ENCODE measurements around the gene FAM111A. TPM values are rescaled to one million over a fixed set of nuclear protein-coding genes. Genes with fewer than 3 reads are reported as not detected.
"Not testable (repeated sequence)": the region's sequence is repeated elsewhere in the genome, so short reads cannot be mapped to it uniquely, and the experiment has no call there.

Gene FAM111A, protein sequence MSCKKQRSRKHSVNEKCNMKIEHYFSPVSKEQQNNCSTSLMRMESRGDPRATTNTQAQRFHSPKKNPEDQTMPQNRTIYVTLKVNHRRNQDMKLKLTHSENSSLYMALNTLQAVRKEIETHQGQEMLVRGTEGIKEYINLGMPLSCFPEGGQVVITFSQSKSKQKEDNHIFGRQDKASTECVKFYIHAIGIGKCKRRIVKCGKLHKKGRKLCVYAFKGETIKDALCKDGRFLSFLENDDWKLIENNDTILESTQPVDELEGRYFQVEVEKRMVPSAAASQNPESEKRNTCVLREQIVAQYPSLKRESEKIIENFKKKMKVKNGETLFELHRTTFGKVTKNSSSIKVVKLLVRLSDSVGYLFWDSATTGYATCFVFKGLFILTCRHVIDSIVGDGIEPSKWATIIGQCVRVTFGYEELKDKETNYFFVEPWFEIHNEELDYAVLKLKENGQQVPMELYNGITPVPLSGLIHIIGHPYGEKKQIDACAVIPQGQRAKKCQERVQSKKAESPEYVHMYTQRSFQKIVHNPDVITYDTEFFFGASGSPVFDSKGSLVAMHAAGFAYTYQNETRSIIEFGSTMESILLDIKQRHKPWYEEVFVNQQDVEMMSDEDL
- polyA plus RNA-seq (ENCODE audit: low read depth in 6 of 6) = 10 to 100 TPM; 32.9 to 61.6 (median 44.7) TPM

DNA sequence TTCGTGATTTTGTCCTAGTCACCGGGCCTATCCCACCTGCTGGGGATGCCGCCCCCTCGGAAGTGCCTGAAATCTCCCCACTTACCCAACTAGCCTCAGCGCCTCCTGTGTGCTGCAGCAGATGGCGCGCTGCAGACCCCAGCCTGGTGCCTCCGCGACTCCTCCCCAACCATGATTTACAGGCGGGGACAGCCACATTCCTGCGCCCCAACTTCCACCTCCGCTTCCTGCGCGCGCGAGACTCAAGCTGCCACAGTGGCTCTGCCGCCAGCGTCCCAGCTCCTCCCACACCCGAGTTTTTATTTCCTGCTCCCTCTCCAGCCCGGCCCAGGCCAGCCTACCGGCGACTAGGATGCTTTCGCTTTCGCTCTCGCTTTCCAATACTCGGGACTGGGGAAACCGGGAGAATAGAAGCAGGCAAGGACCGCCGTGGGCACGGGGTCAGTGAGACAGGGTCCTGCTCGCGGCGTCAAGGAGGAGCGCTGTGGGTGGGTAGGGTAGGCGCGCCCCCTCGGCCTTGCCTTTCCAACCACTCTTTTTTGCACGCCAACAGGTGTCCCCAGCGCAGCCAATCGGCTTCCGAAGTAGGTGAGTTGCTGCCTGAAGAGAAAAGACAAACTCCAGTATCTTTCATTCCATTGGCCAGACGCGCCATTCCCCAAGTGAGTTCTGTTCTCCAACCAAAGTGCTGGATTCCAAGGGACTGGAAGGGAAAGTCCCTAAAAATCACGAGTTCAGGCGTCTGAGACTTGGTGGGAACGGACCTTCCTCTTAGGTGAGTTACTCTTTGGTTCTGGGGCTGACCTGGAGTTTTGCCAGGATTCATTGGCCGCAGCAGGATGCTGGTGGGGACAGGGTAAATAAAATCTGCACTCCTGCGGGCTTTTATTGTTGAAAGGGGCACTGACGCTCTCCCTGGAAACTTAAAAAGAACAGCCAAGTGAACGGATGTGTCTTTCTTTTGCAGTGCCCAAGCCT is at the start of gene FAM111A:
TSS of gene FAM111A (plus strand) at position 327 of the 978 bp plus-strand sequence. CDS start 6,017 bp downstream, outside the sequence.
- no peaks in the 10 kb centered on the region for H3K9me3 Mint-ChIP-seq
- H3K4me1 Mint-ChIP-seq = peaks cover 55 to 63% (median 58%) of the 10 kb centered on the region in 3 donors
- peak within 1 kb of the TSS; percentile 93 to 99 (median 98) for H3K4me3 Mint-ChIP-seq
- ATAC-seq (ENCODE audit: low read depth in 2 of 2) (peak; percentile 73 to 75), DNase-seq (peak; percentile 83)
- peaks cover 0 to 8% of the 10 kb centered on the region in 2 donors for H3K36me3 Mint-ChIP-seq
- peak within 1 kb of the TSS; percentile 92 to 99 (median 97) for H3K27ac Mint-ChIP-seq
- H3K27me3 Mint-ChIP-seq = no peaks in the 10 kb centered on the region

GRCh38 chr11:59093576-59093975 is 49.1 kb upstream of the FAM111A start:
- Mint-ChIP-seq H3K4me1 (peaks cover 66 to 83% (median 78%) of the 10 kb centered on the region in 3 donors), H3K4me3 (peak overlapping the region in 3 of 8 donors; percentile 10 to 44 (median 20)), H3K36me3 (peaks cover 26 to 29% of the 10 kb centered on the region in 2 donors), H3K27ac (peak overlapping the region in 4 of 6 donors; percentile 6 to 91 (median 88))
- DNase-seq; H3K9me3 Mint-ChIP-seq; ATAC-seq (ENCODE audit: low read depth in 2 of 2); H3K27me3 Mint-ChIP-seq: not testable (repeated sequence)

GRCh38 chr11:59095225-59095624 is 47.4 kb upstream of the FAM111A start:
- H3K9me3 Mint-ChIP-seq, H3K27me3 Mint-ChIP-seq: not testable (repeated sequence)
- H3K4me1 Mint-ChIP-seq = peaks cover 67 to 84% (median 83%) of the 10 kb centered on the region in 3 donors
- H3K4me3 Mint-ChIP-seq = peak overlapping the region; percentile 11 to 91 (median 60)
- ATAC-seq (ENCODE audit: low read depth in 2 of 2) (peak; percentile 91 to 94), DNase-seq (peak; percentile 69)
- H3K36me3 Mint-ChIP-seq = peaks cover 29% of the 10 kb centered on the region in 2 donors
- peak overlapping the region; percentile 88 to 96 (median 94) for H3K27ac Mint-ChIP-seq

- Mint-ChIP-seq H3K27ac (peak overlapping the region; percentile 88 to 96 (median 94)), H3K4me3 (peak overlapping the region; percentile 1 to 91 (median 70)), H3K4me1 (peaks cover 72 to 89% (median 87%) of the 10 kb centered on the region in 3 donors), H3K36me3 (peaks cover 29% of the 10 kb centered on the region in 2 donors)
- not testable (repeated sequence) for DNase-seq; ATAC-seq (ENCODE audit: low read depth in 2 of 2); H3K27me3 Mint-ChIP-seq; H3K9me3 Mint-ChIP-seq
These were observed 46.6 kb upstream of the FAM111A start for GRCh38 chr11:59095972-59096575.

DNA sequence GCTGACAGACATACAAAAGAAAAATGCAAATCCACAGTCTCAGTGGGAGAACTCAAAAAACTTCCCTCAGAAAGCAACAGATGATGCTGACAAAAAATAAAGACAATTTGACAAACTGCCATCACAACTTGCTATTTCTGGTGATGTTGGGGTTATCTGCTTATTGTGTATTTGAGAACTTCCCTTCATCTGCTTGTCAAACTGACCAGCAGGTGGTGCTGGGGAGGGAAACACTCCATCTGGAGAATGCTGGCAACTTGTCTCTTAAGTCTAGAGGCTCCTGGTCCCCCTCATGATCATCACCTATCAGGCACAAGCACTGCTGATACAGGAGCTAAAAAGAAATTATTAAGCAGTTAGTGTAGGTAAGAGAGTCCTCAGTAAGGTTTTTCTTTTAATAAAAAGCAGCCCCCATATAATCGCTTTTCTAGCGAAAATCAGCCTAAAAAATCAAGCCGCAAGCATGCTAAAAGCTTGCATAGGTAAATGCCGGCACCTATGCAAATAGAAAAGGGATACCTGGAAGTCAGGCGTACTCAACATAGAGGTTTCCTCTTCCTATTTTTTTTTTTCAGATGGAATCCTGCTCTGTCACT is 45.4 kb upstream of the FAM111A start:
- peak overlapping the region; percentile 88 to 96 (median 94) for H3K27ac Mint-ChIP-seq
- DNase-seq (peak; percentile 72), ATAC-seq (ENCODE audit: low read depth in 2 of 2) (peak; percentile 48 to 55)
- peak overlapping the region; percentile 52 to 92 (median 74) for H3K4me3 Mint-ChIP-seq
- H3K27me3 Mint-ChIP-seq = no peaks in the 10 kb centered on the region
- peaks cover 0 to 6% (median 0%) of the 10 kb centered on the region in 7 donors for H3K9me3 Mint-ChIP-seq
- H3K4me1 Mint-ChIP-seq = peaks cover 69 to 94% (median 84%) of the 10 kb centered on the region in 3 donors
- H3K36me3 Mint-ChIP-seq = peaks cover 25 to 27% of the 10 kb centered on the region in 2 donors

DNA sequence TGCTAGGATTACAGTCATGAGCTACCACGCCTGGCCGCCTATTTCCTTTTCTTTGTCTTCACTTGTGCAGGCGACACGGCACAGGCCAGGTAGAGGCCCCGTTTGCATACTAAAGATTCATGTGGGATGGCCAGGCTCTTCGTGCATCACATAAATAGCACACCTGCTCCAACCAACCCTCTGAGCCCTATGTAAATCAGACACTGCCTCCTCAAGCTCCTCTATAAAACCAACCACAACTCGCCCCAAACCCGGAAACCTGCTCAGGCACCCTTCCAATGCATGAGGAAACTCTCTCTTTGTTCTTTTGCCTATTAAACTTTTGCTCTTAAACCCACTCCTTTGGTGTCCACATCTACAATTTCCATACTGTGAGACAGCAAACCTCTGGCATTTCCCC is 44.7 kb upstream of the FAM111A start:
- peak; percentile 21 for DNase-seq
- Mint-ChIP-seq H3K27ac (peak overlapping the region; percentile 82 to 97 (median 94)), H3K4me1 (peaks cover 69 to 94% (median 84%) of the 10 kb centered on the region in 3 donors), H3K36me3 (peaks cover 20 to 24% of the 10 kb centered on the region in 2 donors), H3K4me3 (peak overlapping the region; percentile 52 to 97 (median 82))
- H3K9me3 Mint-ChIP-seq; H3K27me3 Mint-ChIP-seq; ATAC-seq (ENCODE audit: low read depth in 2 of 2): not testable (repeated sequence)

DNA sequence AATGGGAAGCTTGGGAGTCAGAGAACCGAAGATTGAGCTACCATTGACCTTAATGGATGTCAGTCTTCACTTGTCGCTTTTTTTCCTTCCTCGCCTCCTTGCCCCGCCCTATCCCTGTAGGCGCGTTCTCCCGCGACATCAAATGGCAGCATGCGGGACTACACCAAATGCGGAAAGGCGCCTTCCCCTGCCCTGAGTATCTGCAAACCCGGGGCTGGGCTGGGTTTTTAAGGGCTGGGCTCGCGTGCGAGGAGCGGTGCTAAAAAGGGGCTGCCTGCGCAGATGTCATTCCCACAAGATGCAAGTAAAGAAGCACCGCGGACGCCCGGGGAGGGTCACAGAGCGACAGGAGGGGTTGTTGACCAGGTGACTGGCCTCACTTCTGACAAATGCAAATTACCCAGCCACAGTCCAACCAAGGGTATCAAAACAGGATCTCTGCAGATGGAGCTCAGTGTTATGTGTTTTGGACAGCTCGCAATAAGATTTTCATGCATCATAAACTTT is 40.3 kb upstream of the FAM111A start:
- H3K4me3 Mint-ChIP-seq = peak overlapping the region; percentile 78 to 97 (median 95)
- peak; percentile 92 for DNase-seq
- H3K27ac Mint-ChIP-seq = peak overlapping the region; percentile 88 to 97 (median 94)
- peaks cover 0 to 6% (median 0%) of the 10 kb centered on the region in 7 donors for H3K9me3 Mint-ChIP-seq
- ATAC-seq (ENCODE audit: low read depth in 2 of 2) = peak; percentile 75 to 80
- H3K27me3 Mint-ChIP-seq = no peaks in the 10 kb centered on the region
- H3K36me3 Mint-ChIP-seq = peaks cover under 1 to 15% of the 10 kb centered on the region in 2 donors
- H3K4me1 Mint-ChIP-seq = peaks cover 73 to 89% (median 86%) of the 10 kb centered on the region in 3 donors

GRCh38 chr11:59106363-59107336 is 36.0 kb upstream of the FAM111A start, which contains the start of gene FAM111B:
Gene FAM111B (plus strand): TSS chr11:59107237. CDS start chr11:59109626, 2,389 bp downstream.
- ATAC-seq (ENCODE audit: low read depth in 2 of 2) (peak; percentile 38 to 46), DNase-seq (peak; percentile 54)
- Mint-ChIP-seq H3K36me3 (no peaks in the 10 kb centered on the region), H3K9me3 (peaks cover 0 to 2% (median 0%) of the 10 kb centered on the region in 7 donors), H3K4me3 (peak within 1 kb of the TSS; percentile 87 to 99 (median 95)), H3K27me3 (no peaks in the 10 kb centered on the region), H3K27ac (peak within 1 kb of the TSS; percentile 51 to 96 (median 92)), H3K4me1 (peaks cover 69 to 78% (median 75%) of the 10 kb centered on the region in 3 donors)

DNA sequence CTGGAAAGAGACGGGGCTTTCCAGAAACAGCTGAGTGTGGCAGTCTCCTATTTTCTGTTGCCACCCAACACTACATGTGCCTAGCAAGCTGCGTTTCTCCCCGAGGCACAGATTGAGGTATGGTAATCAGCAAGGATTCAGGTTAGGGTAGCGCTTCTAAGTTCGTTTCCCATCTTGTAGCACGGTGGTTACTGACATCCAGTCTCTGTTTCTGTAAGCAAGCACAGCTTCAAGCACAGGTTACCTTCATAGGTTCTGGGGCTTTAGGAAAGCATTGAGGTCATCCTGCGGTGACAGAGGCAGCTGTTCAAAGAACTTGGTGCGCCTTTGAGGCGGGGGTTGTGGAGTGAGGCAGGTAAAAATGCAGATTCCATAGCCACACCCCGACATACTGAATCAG is 34.9 kb upstream of the FAM111A start:
- not testable (repeated sequence) for H3K36me3 Mint-ChIP-seq, H3K27me3 Mint-ChIP-seq, H3K9me3 Mint-ChIP-seq
- Mint-ChIP-seq H3K4me3 (peak overlapping the region; percentile 87 to 99 (median 95)), H3K27ac (peak overlapping the region in 5 of 6 donors; percentile 51 to 95 (median 88)), H3K4me1 (peaks cover 63 to 75% (median 67%) of the 10 kb centered on the region in 3 donors)
- ATAC-seq (ENCODE audit: low read depth in 2 of 2) (peak; percentile 21 to 24), DNase-seq (peak; percentile 26)

DNA sequence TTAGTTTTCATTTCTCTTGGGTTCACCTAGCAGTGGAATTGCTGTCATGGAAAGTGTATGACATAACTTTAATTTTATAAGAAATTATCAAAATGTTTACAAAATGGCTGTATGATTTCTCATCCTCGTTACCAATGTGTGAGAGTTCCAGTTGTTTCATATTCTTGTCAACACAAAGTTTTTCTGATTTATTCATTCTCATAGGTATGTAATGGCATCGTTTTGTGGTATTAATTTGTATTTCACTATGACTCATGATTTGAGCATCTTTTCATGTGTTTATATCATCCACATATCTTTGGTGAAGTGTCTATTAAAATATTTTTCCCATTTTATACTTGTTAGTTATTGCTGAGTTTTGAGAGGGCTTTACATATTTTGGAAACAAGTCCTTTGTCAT is 30.2 kb upstream of the FAM111A start:
- Mint-ChIP-seq H3K27me3 (no peaks in the 10 kb centered on the region), H3K4me3 (no peak overlapping the region), H3K4me1 (peaks cover 24 to 52% (median 25%) of the 10 kb centered on the region in 3 donors), H3K27ac (peak overlapping the region in 1 of 6 donors; percentile 6), H3K36me3 (peaks cover 2 to 33% of the 10 kb centered on the region in 2 donors), H3K9me3 (peaks cover 0 to 19% (median 12%) of the 10 kb centered on the region in 7 donors)
- no peak for DNase-seq
- ATAC-seq (ENCODE audit: low read depth in 2 of 2) = no peak

- Mint-ChIP-seq H3K36me3 (peaks cover 11 to 43% of the 10 kb centered on the region in 2 donors), H3K27me3 (no peaks in the 10 kb centered on the region)
These were observed 28.3 kb upstream of the FAM111A start for GRCh38 chr11:59114344-59114743.

More at GRCh38 chr11:59114344-59114743, 28.3 kb upstream of the FAM111A start:
- DNase-seq (no peak), ATAC-seq (ENCODE audit: low read depth in 2 of 2) (no peak)
- Mint-ChIP-seq H3K9me3 (peaks cover 0 to 38% (median 28%) of the 10 kb centered on the region in 7 donors), H3K4me3 (no peak overlapping the region), H3K4me1 (peaks cover 6 to 34% (median 6%) of the 10 kb centered on the region in 3 donors), H3K27ac (peak overlapping the region in 1 of 6 donors; percentile 75)

Data from naive B cell (primary cell).